Lower lobe of right lung (tissue), 2 donors: ENCODE data around the gene FSTL1. TPM values are rescaled to one million over a fixed set of nuclear protein-coding genes. Genes with fewer than 3 reads are reported as not detected.

ENCODE experiments used
- ATAC-seq, 2 donors: fragments of 200-7000 bp; cut with Tn5 transposase; one replicate each; pipeline ENCODE4 v1.9.1; 2020 to 2022; ENCODE audit warnings: mild to moderate bottlenecking in 2 of 2, moderate library complexity in 2 of 2
- DNase-seq: peaks from one replicate; pipeline ENCODE4 v3.0.0-alpha.2; 2020
- H3K27ac ChIP-seq: fragments of 200-600 bp; one replicate; pipeline ENCODE4 v1.8.0; 2022
- H3K27me3 ChIP-seq: fragments of 200-600 bp; one replicate; pipeline ENCODE4 v1.8.0; 2022; ENCODE audit warnings: low read depth
- H3K36me3 ChIP-seq: fragments of 200-600 bp; one replicate; pipeline ENCODE4 v1.8.0; 2022; ENCODE audit warnings: mild to moderate bottlenecking
- H3K4me1 ChIP-seq: fragments of 200-600 bp; one replicate; pipeline ENCODE4 v1.8.0; 2022
- H3K4me3 ChIP-seq: fragments of 200-600 bp; one replicate; pipeline ENCODE4 v1.8.0; 2022; ENCODE audit warnings: mild to moderate bottlenecking
- H3K9me3 ChIP-seq: fragments of 200-600 bp; one replicate; pipeline ENCODE4 v1.8.0; 2022
- intact Hi-C: fragments of 100-400 bp; cut with DNase I; formaldehyde crosslinking; loops from one replicate; pipeline ENCODE4 v1.11.0; 2022
- total RNA-seq: library from RNA; stranded (reverse); fragmentation: NEBNext Ultra II Directional; extraction: Animal tissue kit (Norgen Biotek cat#: 25700); gene quantifications from one replicate; pipeline ENCODE4 v1.2.1, GENCODE V29; 2021
- TF ChIP-seq, protein P1 (sequence below): fragments of 200-600 bp; IDR thresholded peaks from one replicate; pipeline ENCODE4 v1.8.0; 2022; ENCODE audit warnings: antibody characterized with exemption, mild to moderate bottlenecking
- donor health status: DM: no; HTN: yes; CAD: no; lungs with severe emphysema.

Gene FSTL1
- total RNA-seq, 1 donor from 2014 or later = 233 TPM

DNA sequence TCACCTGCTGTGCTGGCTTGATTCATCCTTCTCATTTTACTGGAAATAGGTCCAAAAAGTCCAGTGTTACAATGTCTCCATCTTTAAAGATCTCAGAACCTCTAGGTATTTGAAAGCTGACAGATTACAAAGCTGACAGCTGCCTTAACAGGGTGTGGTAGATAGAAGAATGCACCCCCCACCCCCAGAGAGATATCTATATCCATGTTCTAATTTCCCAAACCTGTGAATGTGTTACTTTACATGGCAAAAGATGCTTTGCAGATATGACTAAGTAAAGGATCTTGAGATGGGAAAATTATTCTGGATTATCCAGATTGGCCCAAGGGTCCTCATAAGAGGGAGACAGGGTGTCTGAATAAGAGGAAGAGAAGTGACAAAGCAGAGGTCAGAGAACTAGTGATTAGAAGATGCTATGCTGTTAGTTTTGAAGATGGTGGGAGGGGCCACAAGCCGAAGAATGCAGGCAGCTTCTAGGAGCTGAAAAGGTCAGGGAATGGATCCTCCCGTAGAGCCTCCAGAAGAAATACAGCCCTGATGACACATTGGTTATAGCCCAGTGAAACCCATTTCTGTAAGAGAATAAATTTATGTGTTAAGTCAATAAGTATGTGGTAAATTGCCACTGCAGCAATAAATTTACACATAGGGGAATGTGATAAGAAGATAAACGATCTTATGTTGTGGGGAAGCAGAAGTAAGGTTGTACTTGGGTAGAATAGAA is 21.5 kb upstream of the FSTL1 start:
- TF ChIP-seq, protein P1, sequence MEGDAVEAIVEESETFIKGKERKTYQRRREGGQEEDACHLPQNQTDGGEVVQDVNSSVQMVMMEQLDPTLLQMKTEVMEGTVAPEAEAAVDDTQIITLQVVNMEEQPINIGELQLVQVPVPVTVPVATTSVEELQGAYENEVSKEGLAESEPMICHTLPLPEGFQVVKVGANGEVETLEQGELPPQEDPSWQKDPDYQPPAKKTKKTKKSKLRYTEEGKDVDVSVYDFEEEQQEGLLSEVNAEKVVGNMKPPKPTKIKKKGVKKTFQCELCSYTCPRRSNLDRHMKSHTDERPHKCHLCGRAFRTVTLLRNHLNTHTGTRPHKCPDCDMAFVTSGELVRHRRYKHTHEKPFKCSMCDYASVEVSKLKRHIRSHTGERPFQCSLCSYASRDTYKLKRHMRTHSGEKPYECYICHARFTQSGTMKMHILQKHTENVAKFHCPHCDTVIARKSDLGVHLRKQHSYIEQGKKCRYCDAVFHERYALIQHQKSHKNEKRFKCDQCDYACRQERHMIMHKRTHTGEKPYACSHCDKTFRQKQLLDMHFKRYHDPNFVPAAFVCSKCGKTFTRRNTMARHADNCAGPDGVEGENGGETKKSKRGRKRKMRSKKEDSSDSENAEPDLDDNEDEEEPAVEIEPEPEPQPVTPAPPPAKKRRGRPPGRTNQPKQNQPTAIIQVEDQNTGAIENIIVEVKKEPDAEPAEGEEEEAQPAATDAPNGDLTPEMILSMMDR = no peak
- ATAC-seq (no peak), DNase-seq (no peak)
- H3K4me3 ChIP-seq = no peak overlapping the region
- no peaks in the 10 kb centered on the region for H3K27me3 ChIP-seq
- no peaks in the 10 kb centered on the region for H3K36me3 ChIP-seq
- no peaks in the 10 kb centered on the region for H3K9me3 ChIP-seq
- intact Hi-C loops = no loop called here
- H3K4me1 ChIP-seq = no peaks in the 10 kb centered on the region
- H3K27ac ChIP-seq = no peak overlapping the region

DNA sequence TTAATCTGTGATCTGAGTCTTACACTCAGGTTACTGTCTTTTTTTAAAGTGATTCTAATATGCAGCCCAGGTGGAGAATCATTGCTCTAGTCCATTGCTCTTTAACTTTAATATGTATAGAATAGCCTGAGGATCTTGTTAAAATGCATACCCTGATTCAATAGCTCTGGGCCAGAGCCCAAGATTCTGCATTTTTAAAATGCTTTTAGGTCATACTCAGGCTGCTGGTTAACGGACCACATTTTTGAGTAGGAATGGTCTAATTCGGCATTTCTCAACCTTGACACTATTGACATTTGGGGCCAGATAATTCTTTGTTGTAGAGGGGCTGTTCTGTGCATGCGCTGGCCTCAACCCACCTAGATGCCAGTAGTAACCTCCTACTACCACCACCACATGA is 20.9 kb upstream of the FSTL1 start:
- Histone ChIP-seq H3K27ac (no peak overlapping the region), H3K4me3 (no peak overlapping the region), H3K27me3 (no peaks in the 10 kb centered on the region), H3K4me1 (no peaks in the 10 kb centered on the region), H3K9me3 (no peaks in the 10 kb centered on the region), H3K36me3 (no peaks in the 10 kb centered on the region)
- intact Hi-C loops = no loop called here
- ATAC-seq (no peak), DNase-seq (no peak)
- TF ChIP-seq, protein P1 = no peak

DNA sequence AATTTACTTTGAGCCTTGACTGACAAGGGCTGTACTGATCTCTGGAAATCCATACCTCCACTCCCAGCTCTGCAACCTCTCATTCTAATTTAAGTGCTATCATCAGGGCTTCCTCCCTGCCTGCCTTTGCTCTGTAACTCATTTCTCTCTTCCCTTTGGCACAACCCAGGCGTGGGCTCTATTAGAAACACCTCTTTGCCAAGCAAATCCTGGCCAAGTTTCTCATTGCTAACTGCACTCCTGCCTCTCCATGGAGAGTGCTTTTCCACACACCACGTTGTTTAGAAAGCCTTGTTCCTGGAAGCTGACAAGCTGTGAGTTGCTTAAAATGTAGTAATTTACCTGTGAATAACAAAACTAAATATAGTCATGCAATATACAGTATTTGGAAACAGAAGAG is 20.1 kb upstream of the FSTL1 start:
- intact Hi-C loops = no loop called here

DNA sequence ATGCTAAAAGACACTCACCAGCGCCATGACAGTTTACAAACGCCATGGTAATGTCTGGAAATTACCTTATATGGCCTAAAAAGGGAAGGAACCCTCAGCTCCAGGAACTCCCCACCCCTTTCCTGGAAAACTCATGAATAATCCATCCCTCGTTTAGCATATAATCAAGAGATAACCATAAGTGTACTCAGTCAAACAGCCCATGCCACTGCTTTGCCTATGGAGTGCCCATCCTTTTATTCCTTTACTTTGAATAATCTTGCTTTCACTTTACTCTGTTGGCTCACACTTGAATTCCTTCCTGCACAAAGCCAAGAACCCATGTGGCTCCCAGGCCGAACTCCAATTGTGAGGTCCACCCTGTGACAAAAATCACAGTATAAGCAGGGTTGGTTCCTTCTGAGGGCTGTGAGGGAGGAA is 19.1 kb upstream of the FSTL1 start:
- Histone ChIP-seq H3K27me3 (no peaks in the 10 kb centered on the region), H3K36me3 (no peaks in the 10 kb centered on the region), H3K4me3 (no peak overlapping the region), H3K9me3 (no peaks in the 10 kb centered on the region), H3K4me1 (no peaks in the 10 kb centered on the region), H3K27ac (no peak overlapping the region)
- intact Hi-C loops = no loop called here
- ATAC-seq (peak in 1 of 2 donors; percentile 23), DNase-seq (no peak)
- TF ChIP-seq, protein P1 = no peak

More for the DNA sequence above, 20.1 kb upstream of the FSTL1 start:
- DNase-seq (no peak), ATAC-seq (peak in 1 of 2 donors; percentile 59)
- Histone ChIP-seq H3K9me3 (no peaks in the 10 kb centered on the region), H3K4me1 (no peaks in the 10 kb centered on the region), H3K27me3 (no peaks in the 10 kb centered on the region), H3K36me3 (no peaks in the 10 kb centered on the region), H3K4me3 (no peak overlapping the region), H3K27ac (no peak overlapping the region)
- TF ChIP-seq, protein P1 = no peak

DNA sequence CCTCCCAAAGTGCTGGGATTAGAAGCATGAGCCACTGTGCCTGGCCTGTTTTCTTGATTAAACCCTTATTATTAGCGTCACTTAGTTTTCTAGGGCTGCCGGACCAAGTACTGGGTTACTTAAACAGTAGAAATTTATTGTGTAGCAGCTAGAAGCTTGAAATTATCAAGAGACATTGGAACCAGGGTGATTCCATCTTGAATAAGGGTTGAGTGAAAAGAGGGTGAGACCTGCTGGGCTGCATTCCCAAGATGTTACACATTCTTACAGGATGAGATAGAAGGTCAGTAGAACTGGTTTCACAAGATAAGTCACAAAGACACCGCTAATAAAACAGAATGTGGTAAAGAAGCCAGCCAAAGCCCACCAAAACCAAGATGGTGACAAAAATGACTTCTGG is 18.6 kb upstream of the FSTL1 start:
- H3K9me3 ChIP-seq = no peaks in the 10 kb centered on the region
- no peaks in the 10 kb centered on the region for H3K4me1 ChIP-seq
- intact Hi-C loops = no loop called here
- DNase-seq (no peak), ATAC-seq (peak in 1 of 2 donors; percentile 71)
- no peaks in the 10 kb centered on the region for H3K27me3 ChIP-seq
- TF ChIP-seq, protein P1 = no peak
- H3K4me3 ChIP-seq = no peak overlapping the region
- H3K27ac ChIP-seq = no peak overlapping the region
- H3K36me3 ChIP-seq = no peaks in the 10 kb centered on the region
